H1 (cell line): Measurements from ENCODE around the gene DNASE1L1. TPM values are rescaled to one million over a fixed set of nuclear protein-coding genes. Genes with fewer than 3 reads are reported as not detected.

ENCODE experiments used
- CTCF ChIA-PET: fragments of 300-600 bp; sonication (Branson Sonifier 250); formaldehyde crosslinking; loops from one replicate; lab custom pipeline; 2021; ENCODE audit not compliant: partially characterized antibody; lab: Charles Lee
- POLR2A ChIA-PET: fragments of 300-600 bp; sonication (Branson Sonifier 250); formaldehyde crosslinking; loops from one replicate; lab custom pipeline; 2021; ENCODE audit warnings: inconsistent platforms; ENCODE audit not compliant: partially characterized antibody; lab: Charles Lee
- DNase-seq, 2 experiments: peaks; one replicate each; pipeline versions ENCODE4 v3.0.0 to v3.0.0-alpha.2; 2010 to 2022; ENCODE audit warnings: low spot score in 2 of 2, low read depth in 1 of 2, mixed read lengths in 1 of 2
- FAIRE-seq: peaks from 2 replicates; lab custom pipeline; 2011; peaks lifted over from hg19 to GRCh38; lab: Jason Lieb, UNC
- H2AFZ ChIP-seq: 2 replicates; pipeline ENCODE4 v1.8.1; 2012; ENCODE audit warnings: low read length, inconsistent platforms
- H2AK5ac ChIP-seq: 2 replicates; pipeline ENCODE4 v1.6.1; 2013; ENCODE audit warnings: low read depth, low read length
- H2BK120ac ChIP-seq: replicated peaks from 2 replicates; pipeline ENCODE3; 2013; ENCODE audit warnings: low read depth, low read length, inconsistent platforms
- H2BK12ac ChIP-seq: 2 replicates; pipeline ENCODE4 v1.6.1; 2013; ENCODE audit warnings: low read depth, low read length
- H2BK15ac ChIP-seq: 2 replicates; pipeline ENCODE4 v1.6.1; 2013; ENCODE audit warnings: low read length
- H2BK20ac ChIP-seq: 2 replicates; pipeline ENCODE4 v1.6.1; 2013; ENCODE audit warnings: low read length
- H2BK5ac ChIP-seq: 2 replicates; pipeline ENCODE4 v1.6.1; 2013; ENCODE audit warnings: low read depth, low read length
- H3K14ac ChIP-seq: 2 replicates; pipeline ENCODE4 v1.6.1; 2013; ENCODE audit warnings: inconsistent platforms; ENCODE audit not compliant: insufficient read length
- H3K18ac ChIP-seq: 2 replicates; pipeline ENCODE4 v1.6.1; 2013; ENCODE audit warnings: low read length; ENCODE audit errors: extremely low read depth
- H3K23ac ChIP-seq: 2 replicates; pipeline ENCODE4 v1.6.1; 2013; ENCODE audit warnings: inconsistent platforms; ENCODE audit not compliant: insufficient read length
- H3K23me2 ChIP-seq: 2 replicates; pipeline ENCODE4 v1.6.1; 2013; ENCODE audit warnings: low read depth, low read length
- H3K27ac ChIP-seq: 2 replicates; pipeline ENCODE4 v1.6.1; 2011; ENCODE audit warnings: low read depth, low read length, inconsistent platforms
- H3K27me3 ChIP-seq, 4 experiments: replicated peaks in 1 of 4; 1 replicate in 1 of 4; 2 replicates in 3 of 4; pipeline versions ENCODE4 v1.6.1 to v1.8.1; 2011 to 2013; ENCODE audit warnings: low read length in 3 of 4, mild to moderate bottlenecking in 3 of 4, inconsistent platforms in 2 of 4, mixed read lengths in 2 of 4, moderate library complexity in 1 of 4; ENCODE audit not compliant: control insufficient read depth in 3 of 4, insufficient read depth in 3 of 4; ENCODE audit errors: extremely low read depth in 1 of 4
- H3K36me3 ChIP-seq, 4 experiments: 2 replicates each; pipeline versions ENCODE4 v1.6.1 to v1.8.1; 2011 to 2013; ENCODE audit warnings: mild to moderate bottlenecking in 4 of 4, low read length in 3 of 4, moderate library complexity in 2 of 4, control low read depth in 1 of 4, inconsistent platforms in 1 of 4; ENCODE audit not compliant: insufficient read depth in 4 of 4, control insufficient read depth in 2 of 4
- H3K4ac ChIP-seq: replicated peaks from 2 replicates; pipeline ENCODE3; 2013; ENCODE audit warnings: low read length, low read depth, mixed read lengths, inconsistent platforms; ENCODE audit not compliant: insufficient read length
- H3K4me1 ChIP-seq, 4 experiments: replicated peaks in 1 of 4; 1 replicate in 1 of 4; 2 replicates in 3 of 4; pipeline versions ENCODE4 v1.6.1 to v1.8.1; 2011 to 2013; ENCODE audit warnings: low read length in 3 of 4, inconsistent platforms in 2 of 4, mixed read lengths in 1 of 4; ENCODE audit not compliant: insufficient read depth in 4 of 4, control insufficient read depth in 3 of 4
- H3K4me2 ChIP-seq, 2 experiments: 2 replicates each; pipeline versions ENCODE4 v1.6.1 to v1.8.1; 2011 to 2013; ENCODE audit warnings: low read depth in 2 of 2, low read length in 2 of 2, control low read depth in 1 of 2, inconsistent platforms in 1 of 2, mild to moderate bottlenecking in 1 of 2; ENCODE audit not compliant: insufficient read depth in 1 of 2
- H3K4me3 ChIP-seq, 4 experiments: fragments of 200-600, 300-600 bp in 1 of 4; sonication (generic), shearing (Covaris generic), sonication (Bioruptor Twin) in 1 of 4; 2 replicates each; pipeline versions ENCODE4 v1.5.1 to v1.8.1; 2011 to 2016; ENCODE audit warnings: low read length in 4 of 4, low read depth in 3 of 4, control low read depth in 2 of 4, inconsistent platforms in 2 of 4, mild to moderate bottlenecking in 2 of 4, mixed read lengths in 1 of 4, moderate library complexity in 1 of 4; ENCODE audit not compliant: insufficient read depth in 2 of 4; ENCODE audit errors: extremely low read depth in 1 of 4
- H3K56ac ChIP-seq: replicated peaks from 2 replicates; pipeline ENCODE3; 2013; ENCODE audit warnings: low read depth, mild to moderate bottlenecking, mixed read lengths, low read length, inconsistent platforms; ENCODE audit not compliant: insufficient read length
- H3K79me1 ChIP-seq: 2 replicates; pipeline ENCODE4 v1.6.1; 2013; ENCODE audit warnings: low read depth, low read length, control low read depth
- H3K79me2 ChIP-seq, 2 experiments: 2 replicates each; pipeline versions ENCODE4 v1.6.1 to v1.8.1; 2012 to 2013; ENCODE audit warnings: low read length in 2 of 2, mild to moderate bottlenecking in 2 of 2, inconsistent platforms in 1 of 2; ENCODE audit not compliant: insufficient read depth in 2 of 2, control insufficient read depth in 1 of 2
- H3K9ac ChIP-seq, 4 experiments: replicated peaks in 1 of 4; 1 replicate in 1 of 4; 2 replicates in 3 of 4; pipeline versions ENCODE4 v1.6.1 to v1.8.1; 2011 to 2013; ENCODE audit warnings: low read depth in 3 of 4, low read length in 3 of 4, control low read depth in 2 of 4, mild to moderate bottlenecking in 2 of 4, moderate library complexity in 2 of 4, inconsistent platforms in 1 of 4; ENCODE audit errors: extremely low read depth in 1 of 4
- H3K9me3 ChIP-seq, 2 experiments: 2 replicates each; pipeline versions ENCODE4 v1.6.1 to v1.8.1; 2012 to 2013; ENCODE audit warnings: mild to moderate bottlenecking in 2 of 2, moderate library complexity in 2 of 2, control low read depth in 1 of 2, inconsistent platforms in 1 of 2, low read depth in 1 of 2, low read length in 1 of 2, mixed read lengths in 1 of 2; ENCODE audit not compliant: insufficient read depth in 2 of 2
- H4K20me1 ChIP-seq, 2 experiments: replicated peaks in 1 of 2; 2 replicates each; pipeline versions ENCODE3 to v1.8.1; 2011 to 2013; ENCODE audit warnings: inconsistent platforms in 2 of 2, low read length in 2 of 2, mild to moderate bottlenecking in 1 of 2; ENCODE audit not compliant: insufficient read depth in 2 of 2, control insufficient read depth in 1 of 2
- H4K5ac ChIP-seq: 2 replicates; pipeline ENCODE4 v1.6.1; 2013; ENCODE audit warnings: low read length, low read depth, mixed read lengths, inconsistent platforms; ENCODE audit not compliant: insufficient read length
- H4K8ac ChIP-seq: 2 replicates; pipeline ENCODE4 v1.8.0; 2013; ENCODE audit warnings: mild to moderate bottlenecking, moderate library complexity, low read length, inconsistent platforms; ENCODE audit not compliant: insufficient read depth; ENCODE audit errors: extremely low read depth
- H4K91ac ChIP-seq: replicated peaks from 2 replicates; pipeline ENCODE3; 2013; ENCODE audit warnings: low read length, mixed read lengths, inconsistent platforms; ENCODE audit not compliant: insufficient read length
- CBX8 ChIP-seq: fragments of 300-800, 300-1000 bp; sonication (generic); IDR thresholded peaks from 2 replicates; pipeline ENCODE4 v1.7.1; 2016; ENCODE audit warnings: low read depth, low read length, borderline replicate concordance
- FOSL1 ChIP-seq: IDR thresholded peaks from 2 replicates; pipeline ENCODE4 v1.6.1; 2011; ENCODE audit warnings: mild to moderate bottlenecking, low read depth, low read length, moderate library complexity; ENCODE audit not compliant: insufficient read depth
- MAFK ChIP-seq: IDR thresholded peaks from 2 replicates; pipeline ENCODE4 v1.6.1; 2012; ENCODE audit warnings: low read depth, mild to moderate bottlenecking, improper control_type of control experiment, low read length
- POLR2AphosphoS5 ChIP-seq: IDR thresholded peaks from 2 replicates; pipeline ENCODE4 v1.6.1; 2011; ENCODE audit warnings: low read depth, low read length
- SIX5 ChIP-seq: IDR thresholded peaks from 2 replicates; pipeline ENCODE4 v1.6.1; 2011; ENCODE audit warnings: mild to moderate bottlenecking, low read depth, low read length
- SRF ChIP-seq: IDR thresholded peaks from 2 replicates; pipeline ENCODE4 v1.6.1; 2011; ENCODE audit warnings: mild to moderate bottlenecking, low read depth, low read length, moderate library complexity
- WGBS, 2 experiments: shearing (Covaris generic) in 1 of 2; methylation state at CpG; one replicate each; pipeline versions ENCODE4 v1.1.6 to v1.1.7; 2013 to 2015; ENCODE audit warnings: low lambda C conversion rate in 2 of 2, mixed read lengths in 2 of 2, inconsistent platforms in 1 of 2, low coverage in 1 of 2, missing lambda C conversion rate in 1 of 2; ENCODE audit not compliant: insufficient replicate concordance in 2 of 2, insufficient coverage in 1 of 2, insufficient read length in 1 of 2; ENCODE audit errors: extremely low coverage in 1 of 2, missing lambda C conversion rate in 1 of 2; 5-methylcytosine and 5-hydroxymethylcytosine counted together
- polyA plus RNA-seq, 7 experiments: library from polyadenylated mRNA; depleted of rRNA in 3 of 7; stranded (reverse) in 5 of 7; unstranded in 2 of 7; fragments of >200 nt in 5 of 7; fragments of 200-250 nt in 2 of 7; gene quantifications; 1 replicate in 5 of 7; 2 replicates in 1 of 7; 4 replicates in 1 of 7; pipeline versions ENCODE4 v1.2.1 to v1.2.3, GENCODE V29; 2011 to 2013; ENCODE audit warnings: missing spikeins in 2 of 7, mixed read lengths in 2 of 7
- total RNA-seq: library from RNA; stranded (reverse); fragmentation: NEBNext Ultra II Directional; extraction: Animal tissue kit (Norgen Biotek cat#: 25700); gene quantifications from 2 replicates; pipeline ENCODE4 v1.2.1, GENCODE V29; 2021

DNASE1L1 gene
- total and polyA plus RNA-seq, 2 of the 8 experiments (the other 6 are each of a cell fraction or from before 2014, with no cell fraction given): 8.7 to 30.0 TPM

DNA sequence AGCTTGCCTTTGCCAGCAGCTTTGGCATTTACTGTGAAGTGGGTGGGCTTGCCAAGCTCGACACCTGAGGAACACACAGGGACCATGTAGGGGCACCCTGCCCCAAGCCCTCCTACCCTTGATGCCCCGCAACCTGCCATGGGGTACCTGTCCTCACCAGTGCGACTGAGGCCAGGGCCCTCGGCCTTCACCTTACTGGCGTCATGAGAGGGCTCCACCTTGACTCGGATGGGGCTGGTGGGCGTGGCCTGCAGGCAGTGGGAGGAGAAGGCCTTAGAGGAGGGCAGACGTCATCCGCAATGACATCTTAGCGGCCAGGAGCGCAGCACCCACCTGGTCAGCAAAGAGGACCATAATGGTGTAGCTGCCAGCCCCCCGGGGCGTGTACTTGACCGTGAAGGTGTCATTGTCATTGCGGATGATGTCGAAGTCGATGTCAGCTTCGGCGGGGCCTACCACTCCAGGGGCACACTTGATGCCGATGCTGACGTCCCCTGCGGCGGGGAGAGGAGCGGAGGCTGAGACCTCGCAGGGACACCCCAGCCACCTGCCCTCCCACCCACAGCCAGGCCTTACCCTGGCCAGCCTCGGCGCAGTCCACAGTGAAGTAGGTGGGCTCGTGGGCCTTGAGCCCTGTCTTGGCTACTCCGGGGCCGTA is 46.8 kb downstream of the DNASE1L1 start:
- H2BK5ac ChIP-seq: no peak overlapping the region
- H2BK12ac ChIP-seq: no peak overlapping the region
- ChIA-PET POLR2A (interaction anchor here (0.7 to 15.6 kb wide), 5 partner anchors 3 to 80 kb away, joined by 3 to 348 read pairs (median 5); partner anchors contain the start of gene RPL10), CTCF (interaction anchor here (1.8 to 2.7 kb wide), 2 partner anchors 11 to 13 kb away, joined by 6 to 10 read pairs; partner anchors contain the start of gene FLNA)
- H4K91ac ChIP-seq: no peak overlapping the region
- FAIRE-seq (no peak), DNase-seq (no peak)
- no peak overlapping the region for H2AK5ac ChIP-seq
- H2BK15ac ChIP-seq: no peak overlapping the region
- H3K79me2 ChIP-seq: peaks cover 0 to 24% of the 10 kb centered on the region in 2 experiments; a peak in 2 of 4 replicates
- no peaks in the 10 kb centered on the region for H3K4me1 ChIP-seq
- H3K23me2 ChIP-seq: no peaks in the 10 kb centered on the region
- no peak overlapping the region for H3K4me2 ChIP-seq
- no peaks in the 10 kb centered on the region for H3K27me3 ChIP-seq
- no peak overlapping the region for H3K9ac ChIP-seq
- peaks cover 3% of the 10 kb centered on the region; the same call in 1 of the 2 replicates for H3K79me1 ChIP-seq
- no peak overlapping the region for H2BK120ac ChIP-seq
- no peak overlapping the region for H4K5ac ChIP-seq
- H2AFZ ChIP-seq: no peak overlapping the region
- no peak overlapping the region for H3K14ac ChIP-seq
- no peak; the same call in 1 of the 2 replicates for TF ChIP-seq POLR2AphosphoS5
- no peak for TF ChIP-seq SRF
- TF ChIP-seq CBX8: no peak
- no peak for TF ChIP-seq SIX5
- TF ChIP-seq MAFK: no peak
- no peak for TF ChIP-seq FOSL1
- no peak overlapping the region for H3K27ac ChIP-seq
- no peak overlapping the region for H3K4me3 ChIP-seq
- H3K36me3 ChIP-seq: peaks cover 47 to 94% (median 79%) of the 10 kb centered on the region in 4 experiments
- no peak overlapping the region for H3K23ac ChIP-seq
- no peak overlapping the region for H2BK20ac ChIP-seq
- no peaks in the 10 kb centered on the region for H3K9me3 ChIP-seq
- 96% methylated on average over 8 of the region's 30 CpGs; no CpG with 5 or more reads in 1 of the 2 experiments for WGBS, 2 experiments
- H4K20me1 ChIP-seq: peaks cover 21 to 50% of the 10 kb centered on the region in 2 experiments
- no peak overlapping the region for H3K4ac ChIP-seq
- no peak overlapping the region for H3K18ac ChIP-seq
- H4K8ac ChIP-seq: no peak overlapping the region; the same call in 1 of the 2 replicates
- H3K56ac ChIP-seq: no peak overlapping the region
